Measurements from ENCODE around the gene PLD4.
"Not testable (repeated sequence)": the region's sequence is repeated elsewhere in the genome, so short reads cannot be mapped to it uniquely, and the experiment has no call there.

GRCh38 chr14:104947201-104947600, 22.5 kb downstream of the PLD4 start:
- not testable (repeated sequence) for TF ChIP-seq CTCF (conservative IDR thresholded peaks at IDR 0.05); EZH2 (IDR thresholded peaks at IDR 0.05; ENCODE audit: low read depth)

Measured in PC-9 (cell line).